Epithelial cell of esophagus (primary cell): ENCODE measurements around the gene SBSN.
A peak's percentile ranks its signal among the peaks of the same experiment; 100 is the strongest.

Experiments
- DNase-seq: peaks from one replicate; pipeline ENCODE4 v3.0.0; 2010; ENCODE audit warnings: low read depth
- H3K4me3 ChIP-seq: 2 replicates; pipeline ENCODE4 v1.5.1; 2011; ENCODE audit warnings: mild to moderate bottlenecking, low read length, control low read depth
- CTCF ChIP-seq: IDR thresholded peaks from 2 replicates; pipeline ENCODE4 v1.5.1; 2011; ENCODE audit warnings: low read depth, mild to moderate bottlenecking, low read length, control low read depth, inconsistent platforms; ENCODE audit not compliant: insufficient read depth; ENCODE audit errors: missing control alignments

SBSN gene

GRCh38 chr19:35507561-35507960 is 20.6 kb downstream of the SBSN start:
- no peak for TF ChIP-seq CTCF
- DNase-seq: no peak
- no peak overlapping the region for H3K4me3 ChIP-seq

GRCh38 chr19:35506011-35506410 is 22.1 kb downstream of the SBSN start:
- DNase-seq: no peak
- no peak for TF ChIP-seq CTCF
- H3K4me3 ChIP-seq: no peak overlapping the region

GRCh38 chr19:35502751-35503150 is 25.4 kb downstream of the SBSN start:
- no peak for DNase-seq
- no peak for TF ChIP-seq CTCF

GRCh38 chr19:35501684-35502083 is 26.4 kb downstream of the SBSN start:
- DNase-seq: no peak
- H3K4me3 ChIP-seq: peak overlapping the region; percentile 41
- TF ChIP-seq CTCF: no peak

More at GRCh38 chr19:35502751-35503150, 25.4 kb downstream of the SBSN start:
- H3K4me3 ChIP-seq: no peak overlapping the region

- no peak for DNase-seq
- peak overlapping the region; percentile 41 for H3K4me3 ChIP-seq
- no peak for TF ChIP-seq CTCF
These were observed 27.5 kb downstream of the SBSN start for GRCh38 chr19:35500611-35501010.

GRCh38 chr19:35498984-35499527 is 29.1 kb downstream of the SBSN start:
- TF ChIP-seq CTCF: no peak
- no peak overlapping the region for H3K4me3 ChIP-seq

GRCh38 chr19:35498220-35498619 is 29.9 kb downstream of the SBSN start:
- H3K4me3 ChIP-seq: no peak overlapping the region
- TF ChIP-seq CTCF: no peak
- no peak for DNase-seq

More at GRCh38 chr19:35498984-35499527, 29.1 kb downstream of the SBSN start:
- DNase-seq: no peak
